H9 (cell line): Measurements from ENCODE around the gene CROCC2. TPM values are rescaled to one million over a fixed set of nuclear protein-coding genes. Genes with fewer than 3 reads are reported as not detected.

Experiments used
- DNase-seq: peaks from one replicate; pipeline ENCODE4 v3.0.0-alpha.2; 2017
- H2AFZ ChIP-seq: one replicate; pipeline ENCODE4 v1.6.1; 2013; ENCODE audit warnings: mild to moderate bottlenecking, low read length, control low read depth, moderate library complexity
- H2AK5ac ChIP-seq: 2 replicates; pipeline ENCODE4 v1.6.1; 2013; ENCODE audit warnings: low read length, control low read depth, mixed read lengths; ENCODE audit not compliant: insufficient read length
- H2BK120ac ChIP-seq: one replicate; pipeline ENCODE4 v1.6.1; 2013; ENCODE audit warnings: low read depth, mild to moderate bottlenecking, low read length, control low read depth, inconsistent platforms; ENCODE audit not compliant: poor library complexity, severe bottlenecking
- H2BK12ac ChIP-seq: 2 replicates; pipeline ENCODE4 v1.6.1; 2013; ENCODE audit warnings: low read length, control low read depth, mixed read lengths, low read depth; ENCODE audit not compliant: insufficient read length
- H2BK15ac ChIP-seq: 2 replicates; pipeline ENCODE4 v1.6.1; 2013; ENCODE audit warnings: low read depth, low read length, control low read depth
- H2BK20ac ChIP-seq: one replicate; pipeline ENCODE4 v1.6.1; 2013; ENCODE audit warnings: low read depth, mild to moderate bottlenecking, low read length, control low read depth, inconsistent platforms; ENCODE audit not compliant: poor library complexity, severe bottlenecking
- H2BK5ac ChIP-seq: 2 replicates; pipeline ENCODE4 v1.6.1; 2013; ENCODE audit warnings: low read length, control low read depth, mixed read lengths; ENCODE audit not compliant: insufficient read length
- H3K14ac ChIP-seq: 2 replicates; pipeline ENCODE4 v1.6.1; 2013; ENCODE audit warnings: low read length, control low read depth; ENCODE audit not compliant: insufficient read depth
- H3K18ac ChIP-seq: 2 replicates; pipeline ENCODE4 v1.6.1; 2013; ENCODE audit warnings: low read depth, mild to moderate bottlenecking, mixed read lengths, low read length, control low read depth; ENCODE audit not compliant: insufficient read length
- H3K23ac ChIP-seq: 2 replicates; pipeline ENCODE4 v1.6.1; 2013; ENCODE audit warnings: low read length, control low read depth, mixed read lengths, low read depth; ENCODE audit not compliant: insufficient read length
- H3K23me2 ChIP-seq: 2 replicates; pipeline ENCODE4 v1.6.1; 2013; ENCODE audit warnings: low read depth, mild to moderate bottlenecking, mixed read lengths, low read length, control low read depth; ENCODE audit not compliant: insufficient read length, poor library complexity, severe bottlenecking
- H3K27ac ChIP-seq: 2 replicates; pipeline ENCODE4 v1.5.1; 2013; ENCODE audit warnings: low read length, control low read depth, mixed read lengths, low read depth; ENCODE audit not compliant: insufficient read length
- H3K27me3 ChIP-seq: 2 replicates; pipeline ENCODE4 v1.6.1; 2013; ENCODE audit warnings: low read length, control low read depth, inconsistent platforms; ENCODE audit not compliant: insufficient read depth
- H3K4ac ChIP-seq: 2 replicates; pipeline ENCODE4 v1.6.1; 2013; ENCODE audit warnings: low read depth, mild to moderate bottlenecking, control low read depth, inconsistent platforms, low read length, moderate library complexity
- H3K4me1 ChIP-seq: 2 replicates; pipeline ENCODE4 v1.6.1; 2013; ENCODE audit warnings: low read length, control low read depth, inconsistent platforms; ENCODE audit not compliant: insufficient read depth
- H3K4me2 ChIP-seq: 2 replicates; pipeline ENCODE4 v1.6.1; 2013; ENCODE audit warnings: low read length, control low read depth, mixed read lengths; ENCODE audit not compliant: insufficient read length, insufficient read depth
- H3K56ac ChIP-seq: 2 replicates; pipeline ENCODE4 v1.6.1; 2013; ENCODE audit warnings: low read depth, mild to moderate bottlenecking, mixed read lengths, low read length, control low read depth; ENCODE audit not compliant: insufficient read length
- H3K79me1 ChIP-seq: 2 replicates; pipeline ENCODE4 v1.6.1; 2013; ENCODE audit warnings: low read depth, mild to moderate bottlenecking, moderate library complexity, low read length, control low read depth, inconsistent platforms; ENCODE audit not compliant: insufficient read depth, poor library complexity, severe bottlenecking
- H3K79me2 ChIP-seq: 2 replicates; pipeline ENCODE4 v1.6.1; 2013; ENCODE audit warnings: low read length, control low read depth, inconsistent platforms; ENCODE audit not compliant: insufficient read depth
- H3K9ac ChIP-seq: 2 replicates; pipeline ENCODE4 v1.6.1; 2013; ENCODE audit warnings: low read length, control low read depth, mixed read lengths; ENCODE audit not compliant: insufficient read length; ENCODE audit errors: extremely low read depth
- H3K9me3 ChIP-seq: one replicate; pipeline ENCODE4 v1.6.1; 2013; ENCODE audit warnings: low read depth, low read length, inconsistent platforms; ENCODE audit not compliant: control insufficient read depth
- H3T11ph ChIP-seq: one replicate; pipeline ENCODE4 v1.6.1; 2013; ENCODE audit warnings: mild to moderate bottlenecking, low read length, control low read depth, inconsistent platforms
- H4K20me1 ChIP-seq: one replicate; pipeline ENCODE4 v1.6.1; 2013; ENCODE audit not compliant: control insufficient read depth, insufficient read length, insufficient read depth
- H4K5ac ChIP-seq: 2 replicates; pipeline ENCODE4 v1.6.1; 2013; ENCODE audit warnings: low read depth, mild to moderate bottlenecking, mixed read lengths, low read length, control low read depth; ENCODE audit not compliant: insufficient read length
- H4K8ac ChIP-seq: replicated peaks from 2 replicates; pipeline ENCODE4 v1.6.1; 2013; ENCODE audit warnings: low read length, control low read depth, mixed read lengths, low read depth; ENCODE audit not compliant: insufficient read length
- H4K91ac ChIP-seq: 2 replicates; pipeline ENCODE4 v1.6.1; 2013; ENCODE audit warnings: low read depth, mild to moderate bottlenecking, moderate library complexity, mixed read lengths, low read length, control low read depth; ENCODE audit not compliant: insufficient read length
- H3K27ac Mint-ChIP-seq, 3 experiments: 2 replicates in 2 of 3; 3 replicates in 1 of 3; pipeline ENCODE4 v1.8.0; 2020 to 2021; ENCODE audit warnings: mixed read lengths in 3 of 3, mild to moderate bottlenecking in 1 of 3, moderate library complexity in 1 of 3
- H3K27me3 Mint-ChIP-seq: 2 replicates; pipeline ENCODE4 v1.8.0; 2021; ENCODE audit warnings: low read depth, mild to moderate bottlenecking, moderate library complexity, mixed read lengths
- H3K36me3 Mint-ChIP-seq, 3 experiments: 2 replicates in 2 of 3; 3 replicates in 1 of 3; pipeline ENCODE4 v1.8.0; 2020 to 2021; ENCODE audit warnings: low read depth in 3 of 3, mixed read lengths in 3 of 3; ENCODE audit not compliant: insufficient read depth in 1 of 3
- H3K4me1 Mint-ChIP-seq, 2 experiments: 2 replicates each; pipeline ENCODE4 v1.8.0; 2020; ENCODE audit warnings: mixed read lengths in 2 of 2
- H3K4me3 Mint-ChIP-seq, 2 experiments: 2 replicates in 1 of 2; 3 replicates in 1 of 2; pipeline ENCODE4 v1.8.0; 2020 to 2021; ENCODE audit warnings: mild to moderate bottlenecking in 2 of 2, mixed read lengths in 2 of 2, moderate library complexity in 1 of 2
- H3K9me3 Mint-ChIP-seq, 2 experiments: 2 replicates in 1 of 2; 3 replicates in 1 of 2; pipeline ENCODE4 v1.8.0; 2020; ENCODE audit warnings: mild to moderate bottlenecking in 2 of 2, mixed read lengths in 2 of 2, moderate library complexity in 1 of 2
- WGBS: extraction: QIAGEN DNeasy Blood & Tissue Kit; methylation state at CpG from one replicate; pipeline ENCODE4 v1.1.7; 2013; ENCODE audit warnings: missing lambda C conversion rate, low lambda C conversion rate, mixed read lengths; ENCODE audit not compliant: insufficient read length; ENCODE audit errors: extremely low coverage; 5-methylcytosine and 5-hydroxymethylcytosine counted together
- total RNA-seq: library from RNA; stranded (reverse); gene quantifications from 2 replicates; pipeline ENCODE4 v1.2.1, GENCODE V29; 2021
- TF ChIP-seq, protein P1 (sequence below): fragments of 200-600 bp; sonication (generic); conservative IDR thresholded peaks from 3 replicates; pipeline ENCODE4 v1.8.0; 2021; ENCODE audit warnings: antibody characterized with exemption, mild to moderate bottlenecking

Gene CROCC2
- total RNA-seq, 1 experiment from 2014 or later = not detected

DNA sequence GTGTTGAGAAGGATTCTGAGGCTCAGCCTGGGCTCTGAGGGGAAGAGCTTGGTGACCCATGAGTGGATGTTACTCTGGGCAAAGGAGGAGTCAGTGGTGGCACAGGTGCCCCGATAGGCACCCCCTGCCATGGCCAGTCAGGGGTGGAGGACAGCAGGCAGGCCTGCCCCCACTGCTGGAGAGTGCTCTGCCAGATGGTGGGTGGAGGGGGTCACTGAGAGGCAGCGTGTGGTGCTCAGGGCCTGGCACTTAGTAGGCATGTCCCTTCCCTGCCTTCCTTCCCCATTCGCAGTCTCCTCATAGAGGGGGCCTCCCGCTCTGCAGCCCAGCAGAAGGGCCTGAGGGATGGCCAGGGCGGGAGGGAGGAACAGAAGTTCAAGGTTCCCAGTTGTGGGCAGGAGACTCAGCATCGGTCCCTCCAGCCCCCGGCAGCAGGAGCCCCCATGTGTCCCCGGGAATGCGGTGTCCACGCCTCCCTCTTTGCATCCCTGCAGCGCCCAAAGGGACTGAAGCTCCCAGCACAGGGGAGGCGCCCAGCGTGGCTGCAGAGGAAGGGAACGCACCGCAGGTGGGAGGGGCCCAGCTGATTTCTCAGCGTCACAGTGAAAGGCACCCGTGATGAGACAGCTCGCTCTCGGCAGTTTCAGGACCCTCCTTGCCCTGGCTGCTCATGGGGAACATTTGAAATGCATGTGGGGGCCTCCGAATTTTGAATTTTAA, 86.6 kb downstream of the CROCC2 start:
- no CpG with 5 or more reads among the region's 20 CpGs for WGBS
- H2BK20ac ChIP-seq = no peak overlapping the region
- no peaks in the 10 kb centered on the region for H3K79me1 ChIP-seq
- H2AK5ac ChIP-seq = no peak overlapping the region
- Mint-ChIP-seq H3K27ac (no peak overlapping the region), H3K4me1 (peaks cover 0 to 4% of the 10 kb centered on the region in 2 experiments; a peak in 2 of 4 replicates), H3K36me3 (no peaks in the 10 kb centered on the region), H3K9me3 (no peaks in the 10 kb centered on the region), H3K4me3 (no peak overlapping the region), H3K27me3 (peaks cover 11% of the 10 kb centered on the region)
- H3K9ac ChIP-seq = no peak overlapping the region
- H3K27me3 ChIP-seq = no peaks in the 10 kb centered on the region
- no peak overlapping the region for H4K91ac ChIP-seq
- H3K18ac ChIP-seq = no peak overlapping the region
- H4K8ac ChIP-seq = no peak overlapping the region
- H2BK120ac ChIP-seq = no peak overlapping the region
- H2BK5ac ChIP-seq = no peak overlapping the region
- H3K56ac ChIP-seq = no peak overlapping the region
- no peaks in the 10 kb centered on the region for H4K20me1 ChIP-seq
- no peak overlapping the region for H3K14ac ChIP-seq
- H3K79me2 ChIP-seq = no peaks in the 10 kb centered on the region
- no peak overlapping the region for H2BK12ac ChIP-seq
- no peak overlapping the region for H3K4ac ChIP-seq
- H3K23me2 ChIP-seq = no peaks in the 10 kb centered on the region
- H3K4me1 ChIP-seq = no peaks in the 10 kb centered on the region
- H3K27ac ChIP-seq = no peak overlapping the region
- no peak overlapping the region for H3T11ph ChIP-seq
- no peaks in the 10 kb centered on the region for H3K9me3 ChIP-seq
- no peak overlapping the region for H3K23ac ChIP-seq
- no peak overlapping the region for H2AFZ ChIP-seq
- TF ChIP-seq, protein P1, sequence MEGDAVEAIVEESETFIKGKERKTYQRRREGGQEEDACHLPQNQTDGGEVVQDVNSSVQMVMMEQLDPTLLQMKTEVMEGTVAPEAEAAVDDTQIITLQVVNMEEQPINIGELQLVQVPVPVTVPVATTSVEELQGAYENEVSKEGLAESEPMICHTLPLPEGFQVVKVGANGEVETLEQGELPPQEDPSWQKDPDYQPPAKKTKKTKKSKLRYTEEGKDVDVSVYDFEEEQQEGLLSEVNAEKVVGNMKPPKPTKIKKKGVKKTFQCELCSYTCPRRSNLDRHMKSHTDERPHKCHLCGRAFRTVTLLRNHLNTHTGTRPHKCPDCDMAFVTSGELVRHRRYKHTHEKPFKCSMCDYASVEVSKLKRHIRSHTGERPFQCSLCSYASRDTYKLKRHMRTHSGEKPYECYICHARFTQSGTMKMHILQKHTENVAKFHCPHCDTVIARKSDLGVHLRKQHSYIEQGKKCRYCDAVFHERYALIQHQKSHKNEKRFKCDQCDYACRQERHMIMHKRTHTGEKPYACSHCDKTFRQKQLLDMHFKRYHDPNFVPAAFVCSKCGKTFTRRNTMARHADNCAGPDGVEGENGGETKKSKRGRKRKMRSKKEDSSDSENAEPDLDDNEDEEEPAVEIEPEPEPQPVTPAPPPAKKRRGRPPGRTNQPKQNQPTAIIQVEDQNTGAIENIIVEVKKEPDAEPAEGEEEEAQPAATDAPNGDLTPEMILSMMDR = no peak
- no peak overlapping the region for H3K4me2 ChIP-seq
- DNase-seq = peak; percentile 20
- H2BK15ac ChIP-seq = no peak overlapping the region
- H4K5ac ChIP-seq = no peak overlapping the region
